ENCODE measurements around the gene SCAF1. TPM values are rescaled to one million over a fixed set of nuclear protein-coding genes. Genes with fewer than 3 reads are reported as not detected.

SCAF1 gene
- total RNA-seq, 2 donors from 2014 or later = 75.8 to 106 TPM

GRCh38 chr19:49696865-49697264 lies 54.9 kb downstream of the SCAF1 start:
- no peak for DNase-seq (ENCODE audit: low spot score)
- Mint-ChIP-seq H3K9me3 (no peaks in the 10 kb centered on the region), H3K4me1 (ENCODE audit: low read depth in 2 of 2) (no peaks in the 10 kb centered on the region), H3K36me3 (no peaks in the 10 kb centered on the region), H3K27me3 (peaks cover 0 to 4% of the 10 kb centered on the region in 2 donors), H3K27ac (no peak overlapping the region), H3K4me3 (no peak overlapping the region)
- ATAC-seq = no peak

- H3K4me3 Mint-ChIP-seq = no peak overlapping the region
- no peaks in the 10 kb centered on the region for H3K4me1 Mint-ChIP-seq (ENCODE audit: low read depth in 2 of 2)
- no peaks in the 10 kb centered on the region for H3K36me3 Mint-ChIP-seq
- no peak overlapping the region for H3K27ac Mint-ChIP-seq
- no peaks in the 10 kb centered on the region for H3K27me3 Mint-ChIP-seq
- ATAC-seq (no peak), DNase-seq (ENCODE audit: low spot score) (no peak)
- H3K9me3 Mint-ChIP-seq = no peaks in the 10 kb centered on the region
These were observed 57.4 kb downstream of the SCAF1 start for GRCh38 chr19:49699364-49699763.

DNA sequence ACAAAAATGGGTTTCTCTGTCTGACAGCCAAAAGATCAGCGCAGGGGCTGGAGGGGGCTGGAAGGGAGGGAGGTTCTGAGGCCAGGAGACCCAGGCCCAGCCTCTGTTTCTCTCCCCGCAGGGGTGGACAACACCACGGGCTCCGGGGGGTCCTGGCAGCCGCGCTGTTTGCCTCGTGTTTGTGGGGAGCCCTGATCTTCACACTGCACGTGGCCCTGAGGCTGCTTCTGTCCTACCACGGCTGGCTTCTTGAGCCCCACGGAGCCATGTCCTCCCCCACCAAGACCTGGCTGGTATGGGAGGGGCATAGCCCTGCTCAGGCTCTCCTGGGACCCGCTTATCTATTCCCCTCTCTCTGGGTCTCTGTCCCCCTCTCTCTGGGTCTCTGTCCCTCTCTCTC lies 58.6 kb downstream of the SCAF1 start:
- Mint-ChIP-seq H3K4me3 (no peak overlapping the region), H3K27me3 (no peaks in the 10 kb centered on the region), H3K4me1 (ENCODE audit: low read depth in 2 of 2) (no peaks in the 10 kb centered on the region), H3K27ac (no peak overlapping the region), H3K36me3 (no peaks in the 10 kb centered on the region), H3K9me3 (no peaks in the 10 kb centered on the region)
- ATAC-seq (peak; percentile 50 to 54), DNase-seq (ENCODE audit: low spot score) (no peak)

DNA sequence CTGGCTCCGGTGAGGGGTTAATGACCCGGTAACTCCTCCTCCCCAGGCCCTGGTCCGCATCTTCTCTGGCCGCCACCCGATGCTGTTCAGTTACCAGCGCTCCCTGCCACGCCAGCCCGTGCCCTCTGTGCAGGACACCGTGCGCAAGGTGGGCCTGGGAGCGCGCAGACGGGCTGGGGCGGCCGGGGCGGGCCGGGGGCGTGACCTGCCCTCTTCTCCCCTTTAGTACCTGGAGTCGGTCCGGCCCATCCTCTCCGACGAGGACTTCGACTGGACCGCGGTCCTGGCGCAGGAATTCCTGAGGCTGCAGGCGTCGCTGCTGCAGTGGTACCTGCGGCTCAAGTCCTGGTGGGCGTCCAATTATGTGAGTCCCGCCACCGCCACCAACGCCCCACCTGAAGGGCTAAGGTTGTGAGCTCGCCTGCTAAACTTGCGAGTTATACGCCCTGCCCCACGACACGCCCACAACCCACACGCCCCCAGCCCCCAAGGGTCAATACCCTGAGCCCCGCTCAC lies 59.3 kb downstream of the SCAF1 start:
- no peaks in the 10 kb centered on the region for H3K4me1 Mint-ChIP-seq (ENCODE audit: low read depth in 2 of 2)
- H3K9me3 Mint-ChIP-seq = no peaks in the 10 kb centered on the region
- no peaks in the 10 kb centered on the region for H3K27me3 Mint-ChIP-seq
- no peak overlapping the region for H3K4me3 Mint-ChIP-seq
- H3K27ac Mint-ChIP-seq = no peak overlapping the region
- DNase-seq (ENCODE audit: low spot score) (no peak), ATAC-seq (no peak)
- H3K36me3 Mint-ChIP-seq = no peaks in the 10 kb centered on the region

- H3K27me3 Mint-ChIP-seq = peaks cover 0 to 2% of the 10 kb centered on the region in 2 donors
- DNase-seq (ENCODE audit: low spot score) = no peak
- H3K36me3 Mint-ChIP-seq = no peaks in the 10 kb centered on the region
- no peak overlapping the region for H3K4me3 Mint-ChIP-seq
- H3K4me1 Mint-ChIP-seq (ENCODE audit: low read depth in 2 of 2) = no peaks in the 10 kb centered on the region
- H3K27ac Mint-ChIP-seq = no peak overlapping the region
- ATAC-seq = no peak
- no peaks in the 10 kb centered on the region for H3K9me3 Mint-ChIP-seq
These were observed 63.1 kb downstream of the SCAF1 start for GRCh38 chr19:49704888-49705642.

DNA sequence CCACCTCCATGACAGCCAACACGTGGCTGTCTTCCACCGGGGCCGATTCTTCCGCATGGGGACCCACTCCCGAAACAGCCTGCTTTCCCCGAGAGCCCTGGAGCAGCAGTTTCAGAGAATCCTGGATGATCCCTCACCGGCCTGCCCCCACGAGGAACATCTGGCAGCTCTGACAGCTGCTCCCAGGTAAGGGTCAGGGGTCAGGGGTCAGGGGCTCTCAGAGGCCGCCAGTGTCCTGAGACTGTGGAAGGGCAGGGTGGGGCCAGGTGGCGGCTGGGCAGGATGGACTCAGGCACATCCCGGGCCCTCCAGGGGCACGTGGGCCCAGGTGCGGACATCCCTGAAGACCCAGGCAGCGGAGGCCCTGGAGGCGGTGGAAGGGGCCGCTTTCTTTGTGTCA lies 63.9 kb downstream of the SCAF1 start:
- Mint-ChIP-seq H3K4me1 (ENCODE audit: low read depth in 2 of 2) (no peaks in the 10 kb centered on the region), H3K27ac (no peak overlapping the region), H3K27me3 (peaks cover 0 to 5% of the 10 kb centered on the region in 2 donors), H3K9me3 (no peaks in the 10 kb centered on the region), H3K4me3 (no peak overlapping the region), H3K36me3 (no peaks in the 10 kb centered on the region)
- no peak for DNase-seq (ENCODE audit: low spot score)
- no peak for ATAC-seq

Other genes with a start within 250 kb of the SCAF1 start
- gene PTH2, start 218.8 kb upstream of the SCAF1 start, total RNA-seq = not detected
- not detected for gene GFY, start 216.8 kb upstream of the SCAF1 start, total RNA-seq
- not detected for gene SLC17A7, start 200.7 kb upstream of the SCAF1 start, total RNA-seq
- gene PIH1D1, start 190.4 kb upstream of the SCAF1 start, total RNA-seq = 100 to 1,000 TPM; 110 to 170 TPM
- 10 to 100 TPM; 29.0 to 65.2 TPM for gene ALDH16A1, start 189.0 kb upstream of the SCAF1 start, total RNA-seq
- gene FLT3LG, start 168.0 kb upstream of the SCAF1 start, total RNA-seq = 10 to 100 TPM; 33.5 to 80.4 TPM
- gene RPL13A, start 154.6 kb upstream of the SCAF1 start, total RNA-seq = 1,000 to 10,000 TPM; 1,861 to 2,042 TPM
- gene RPS11, start 145.8 kb upstream of the SCAF1 start, total RNA-seq = 1,000 to 10,000 TPM; 1,165 to 1,334 TPM
- 1 to 10 TPM; 1.6 to 3.0 TPM for gene FCGRT, start 129.5 kb upstream of the SCAF1 start, total RNA-seq
- gene RCN3, start 114.2 kb upstream of the SCAF1 start, total RNA-seq = 1 to 10 TPM; 1.6 to 2.0 TPM
- gene NOSIP, start 61.7 kb upstream of the SCAF1 start, total RNA-seq = 10 to 100 TPM; 70.6 to 75.2 TPM
- 1 to 10 TPM in 1 of 2 donors, under 1 TPM in 1; 0.81 to 1.5 TPM for gene PRRG2, start 60.9 kb upstream of the SCAF1 start, total RNA-seq
- gene PRR12, start 51.0 kb upstream of the SCAF1 start, total RNA-seq = 10 to 100 TPM; 29.7 to 45.7 TPM
- gene RRAS, start 2.1 kb upstream of the SCAF1 start, total RNA-seq = 10 to 100 TPM in 1 of 2 donors, 1 to 10 TPM in 1; 4.1 to 10.4 TPM
- gene IRF3, start 23.6 kb downstream of the SCAF1 start, total RNA-seq = 100 to 1,000 TPM; 167 to 185 TPM
- gene BCL2L12, start 23.7 kb downstream of the SCAF1 start, total RNA-seq = 10 to 100 TPM; 45.9 to 98.0 TPM
- 100 to 1,000 TPM; 268 to 457 TPM for gene PRMT1, start 35.1 kb downstream of the SCAF1 start, total RNA-seq
- 10 to 100 TPM in 1 of 2 donors, 1 to 10 TPM in 1; 5.7 to 18.5 TPM for gene ADM5, start 47.4 kb downstream of the SCAF1 start, total RNA-seq
- gene CPT1C, start 48.9 kb downstream of the SCAF1 start, total RNA-seq = 1 to 10 TPM in 1 of 2 donors, under 1 TPM in 1; 0.52 to 2.7 TPM
- under 1 TPM; 0.38 to 0.53 TPM for gene TSKS, start 121.1 kb downstream of the SCAF1 start, total RNA-seq
- 100 to 1,000 TPM; 131 to 142 TPM for gene AP2A1, start 124.8 kb downstream of the SCAF1 start, total RNA-seq
- 10 to 100 TPM; 10.7 to 18.0 TPM for gene FUZ, start 171.1 kb downstream of the SCAF1 start, total RNA-seq
- 10 to 100 TPM; 48.0 to 64.6 TPM for gene MED25, start 176.1 kb downstream of the SCAF1 start, total RNA-seq
- 10 to 100 TPM; 64.6 to 78.0 TPM for gene PTOV1, start 208.9 kb downstream of the SCAF1 start, total RNA-seq
- gene PNKP, start 225.4 kb downstream of the SCAF1 start, total RNA-seq = 100 to 1,000 TPM; 146 to 205 TPM
- 10 to 100 TPM; 16.8 to 32.1 TPM for gene AKT1S1, start 235.1 kb downstream of the SCAF1 start, total RNA-seq
- gene TBC1D17, start 235.5 kb downstream of the SCAF1 start, total RNA-seq = 10 to 100 TPM; 26.0 to 34.0 TPM